H54 (cell line): ENCODE measurements around the gene CLRN1.

Experiments
- DNase-seq: peaks from one replicate; pipeline ENCODE4 v3.0.0; 2011; ENCODE audit warnings: low spot score, mixed read lengths; ENCODE audit not compliant: insufficient read length
- FAIRE-seq: peaks from 3 replicates; lab custom pipeline; 2011; peaks lifted over from hg19 to GRCh38; lab: Jason Lieb, UNC
- POLR2A ChIP-seq: IDR thresholded peaks from 2 replicates; pipeline ENCODE4 v1.6.1; 2011; ENCODE audit warnings: low read depth, mild to moderate bottlenecking, low read length

Gene CLRN1

DNA sequence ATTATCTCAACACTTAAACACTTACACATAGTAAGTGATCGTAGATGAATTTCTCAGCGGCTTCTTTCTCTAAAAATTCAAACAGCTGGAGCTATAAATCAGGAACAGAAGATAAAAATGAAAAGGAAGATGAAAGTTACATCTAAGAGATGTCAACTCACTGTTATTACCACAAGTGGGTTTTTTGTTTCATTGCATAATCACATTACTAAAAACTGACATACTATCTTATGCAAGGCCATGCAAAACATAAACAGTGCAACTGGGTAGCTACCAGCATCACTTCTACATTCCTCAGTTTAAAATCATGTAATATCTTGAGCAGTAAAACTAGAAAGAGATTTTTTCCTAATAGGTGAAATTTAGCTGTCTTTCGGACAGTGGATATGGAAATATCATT lies 82.2 kb downstream of the CLRN1 start:
- DNase-seq (no peak), FAIRE-seq (no peak)
- no peak for TF ChIP-seq POLR2A

DNA sequence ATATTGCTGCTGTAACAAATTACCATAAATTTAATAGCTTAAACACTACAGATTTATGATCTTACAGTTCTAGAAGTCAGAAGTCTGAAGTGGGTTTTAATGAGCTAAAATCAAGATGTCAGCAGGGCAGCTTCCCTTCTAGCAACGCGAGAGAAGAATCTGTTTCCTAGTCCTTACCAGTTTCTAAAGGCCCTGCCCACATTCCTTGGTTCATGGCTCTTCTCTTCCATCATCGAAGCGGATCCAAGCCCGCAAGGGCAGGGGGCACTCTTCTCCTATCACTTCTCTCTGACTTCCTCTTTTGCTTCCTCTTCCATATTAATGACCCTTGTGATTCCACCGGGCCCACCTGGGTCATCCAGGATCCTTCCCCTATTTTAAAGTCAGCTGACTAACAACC lies 83.4 kb downstream of the CLRN1 start:
- DNase-seq (no peak), FAIRE-seq (no peak)
- TF ChIP-seq POLR2A = no peak

GRCh38 chr3:150887031-150887430 lies 85.5 kb downstream of the CLRN1 start:
- FAIRE-seq (no peak), DNase-seq (no peak)
- no peak for TF ChIP-seq POLR2A

DNA sequence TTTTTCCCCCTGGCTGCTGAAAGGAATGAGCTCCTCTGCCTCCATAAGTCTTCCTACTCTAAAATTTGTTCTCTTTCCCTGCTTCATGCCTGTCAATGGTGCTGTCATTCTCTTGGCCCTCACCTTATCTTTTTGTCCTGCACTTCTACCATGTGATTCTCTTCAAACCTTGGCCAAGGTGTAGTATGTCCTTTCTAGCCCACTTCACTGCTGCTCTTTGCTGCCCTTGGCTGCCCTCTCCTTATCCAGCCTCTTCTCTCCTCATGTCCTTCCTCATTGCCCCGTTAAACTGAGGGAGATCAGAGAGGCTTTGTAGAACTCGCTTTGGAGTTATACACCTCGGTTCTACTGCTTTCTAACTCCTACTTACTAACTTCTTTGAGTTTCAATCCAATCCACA lies 87.0 kb downstream of the CLRN1 start:
- no peak for TF ChIP-seq POLR2A
- DNase-seq (no peak), FAIRE-seq (no peak)

DNA sequence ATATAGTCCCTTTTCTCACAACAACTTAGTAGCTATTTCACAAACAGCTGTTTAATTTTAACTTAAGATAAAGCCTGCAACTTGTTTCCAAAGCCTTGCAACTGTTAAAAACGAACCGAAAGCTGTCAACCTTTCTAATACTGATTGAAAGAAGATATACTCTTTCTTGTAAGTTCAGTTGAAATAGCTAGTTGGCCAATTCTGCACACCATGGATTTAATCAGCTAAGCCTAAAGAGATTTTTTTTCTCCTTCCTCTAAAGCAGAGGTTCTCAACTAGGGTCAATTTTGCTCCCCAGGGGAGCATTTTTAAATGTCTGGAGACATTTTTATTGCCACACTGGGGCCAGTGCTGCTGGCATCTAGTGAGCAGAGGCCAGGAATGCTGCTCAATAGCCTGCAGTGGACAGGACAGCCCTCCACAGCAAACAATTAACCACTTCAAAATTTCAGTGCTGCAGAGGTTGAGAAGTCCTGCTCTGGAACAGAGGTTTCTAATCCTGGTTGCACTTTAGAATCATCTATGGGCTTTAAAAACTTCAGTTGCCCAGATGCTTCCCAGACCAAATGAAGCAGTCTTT lies 93.4 kb downstream of the CLRN1 start:
- no peak for TF ChIP-seq POLR2A
- FAIRE-seq (no peak), DNase-seq (no peak)

- no peak for TF ChIP-seq POLR2A
- DNase-seq (no peak), FAIRE-seq (no peak)
These were observed 94.2 kb downstream of the CLRN1 start for GRCh38 chr3:150878290-150878689.

- FAIRE-seq (no peak), DNase-seq (no peak)
- TF ChIP-seq POLR2A = no peak
These were observed 95.2 kb downstream of the CLRN1 start for GRCh38 chr3:150877303-150877702.

DNA sequence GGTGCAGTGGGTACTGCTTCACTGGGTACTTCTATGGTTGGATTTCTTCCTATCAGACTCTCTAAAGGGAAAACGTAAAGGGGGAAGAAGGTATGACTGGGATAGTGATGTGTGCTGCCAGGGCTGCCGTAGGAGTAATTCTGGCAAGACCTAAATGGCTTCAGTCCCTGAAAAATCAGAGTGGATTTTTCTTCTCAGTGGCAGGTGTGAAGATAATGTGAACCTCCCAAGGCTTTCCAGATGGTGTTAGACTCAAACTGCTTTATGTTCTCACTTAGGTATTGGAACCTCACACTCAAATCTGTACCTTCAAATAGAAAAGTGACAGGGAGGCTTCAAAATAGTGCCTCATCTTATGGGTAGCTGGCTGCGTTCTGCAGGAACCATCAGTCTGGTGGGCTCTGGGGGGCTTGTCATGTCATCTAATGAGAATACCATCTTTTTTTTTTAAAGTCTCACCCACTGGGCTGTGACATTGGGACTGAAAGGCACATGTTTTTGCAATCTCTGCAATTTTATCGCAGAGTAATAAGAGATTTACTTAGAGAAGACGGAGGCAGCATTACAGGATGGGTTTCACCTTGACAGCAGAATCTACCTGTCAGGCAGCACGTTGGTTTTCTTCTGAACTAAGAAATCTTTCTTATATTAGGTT lies 95.8 kb downstream of the CLRN1 start:
- FAIRE-seq = no peak
- TF ChIP-seq POLR2A = no peak
- DNase-seq = no peak
